Neural progenitor cell (in vitro differentiated cells): ENCODE measurements around the gene OGFOD2.

Experiments
- EZH2 ChIP-seq: fragments of 200-600 bp; sonication (generic); IDR thresholded peaks from 2 replicates; pipeline ENCODE4 v1.6.1; 2017; ENCODE audit warnings: antibody characterized with exemption, mild to moderate bottlenecking, moderate library complexity
- EZH2phosphoT487 ChIP-seq: fragments of 200-600 bp; sonication (generic); IDR thresholded peaks from 2 replicates; pipeline ENCODE4 v1.6.1; 2017; ENCODE audit warnings: antibody characterized with exemption
- TF ChIP-seq, protein P1 (sequence below): fragments of 200-600 bp; sonication (generic); IDR thresholded peaks from 2 replicates; pipeline ENCODE4 v1.5.1; 2017; ENCODE audit warnings: antibody characterized with exemption, mild to moderate bottlenecking

DNA sequence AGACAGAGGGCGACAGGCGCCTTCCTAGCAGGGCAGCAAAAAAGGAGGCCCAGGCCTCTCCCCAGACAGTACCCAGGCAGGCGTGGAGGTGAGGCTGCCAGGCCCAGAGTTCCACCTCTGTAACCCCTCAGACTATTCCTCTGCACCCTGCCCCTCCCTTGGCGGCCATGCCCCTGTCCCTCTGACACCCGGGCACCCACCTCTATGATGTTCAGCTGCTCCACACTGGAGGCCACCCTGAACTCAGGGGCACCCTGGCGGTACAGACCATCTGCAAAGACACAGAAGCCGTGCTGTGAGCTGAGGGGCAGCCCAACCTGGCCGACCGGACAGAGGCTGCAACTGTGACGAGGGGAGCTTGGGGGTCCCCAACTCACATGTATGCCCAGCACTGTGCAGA is 25.5 kb downstream of the OGFOD2 start:
- TF ChIP-seq, protein P1, sequence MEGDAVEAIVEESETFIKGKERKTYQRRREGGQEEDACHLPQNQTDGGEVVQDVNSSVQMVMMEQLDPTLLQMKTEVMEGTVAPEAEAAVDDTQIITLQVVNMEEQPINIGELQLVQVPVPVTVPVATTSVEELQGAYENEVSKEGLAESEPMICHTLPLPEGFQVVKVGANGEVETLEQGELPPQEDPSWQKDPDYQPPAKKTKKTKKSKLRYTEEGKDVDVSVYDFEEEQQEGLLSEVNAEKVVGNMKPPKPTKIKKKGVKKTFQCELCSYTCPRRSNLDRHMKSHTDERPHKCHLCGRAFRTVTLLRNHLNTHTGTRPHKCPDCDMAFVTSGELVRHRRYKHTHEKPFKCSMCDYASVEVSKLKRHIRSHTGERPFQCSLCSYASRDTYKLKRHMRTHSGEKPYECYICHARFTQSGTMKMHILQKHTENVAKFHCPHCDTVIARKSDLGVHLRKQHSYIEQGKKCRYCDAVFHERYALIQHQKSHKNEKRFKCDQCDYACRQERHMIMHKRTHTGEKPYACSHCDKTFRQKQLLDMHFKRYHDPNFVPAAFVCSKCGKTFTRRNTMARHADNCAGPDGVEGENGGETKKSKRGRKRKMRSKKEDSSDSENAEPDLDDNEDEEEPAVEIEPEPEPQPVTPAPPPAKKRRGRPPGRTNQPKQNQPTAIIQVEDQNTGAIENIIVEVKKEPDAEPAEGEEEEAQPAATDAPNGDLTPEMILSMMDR = no peak
- TF ChIP-seq EZH2phosphoT487 = no peak
- TF ChIP-seq EZH2 = no peak
